H1 (cell line): ENCODE results near the gene CMIP. TPM values are rescaled to one million over a fixed set of nuclear protein-coding genes. Genes with fewer than 3 reads are reported as not detected.
A peak's percentile ranks its signal among the peaks of the same experiment; 100 is the strongest.

Experiments
- CTCF ChIA-PET: fragments of 300-600 bp; sonication (Branson Sonifier 250); formaldehyde crosslinking; loops from one replicate; lab custom pipeline; 2021; ENCODE audit not compliant: partially characterized antibody; lab: Charles Lee
- POLR2A ChIA-PET: fragments of 300-600 bp; sonication (Branson Sonifier 250); formaldehyde crosslinking; loops from one replicate; lab custom pipeline; 2021; ENCODE audit warnings: inconsistent platforms; ENCODE audit not compliant: partially characterized antibody; lab: Charles Lee
- DNase-seq, 2 experiments: peaks; one replicate each; pipeline versions ENCODE4 v3.0.0 to v3.0.0-alpha.2; 2010 to 2022; ENCODE audit warnings: low spot score in 2 of 2, low read depth in 1 of 2, mixed read lengths in 1 of 2
- FAIRE-seq: peaks from 2 replicates; lab custom pipeline; 2011; peaks lifted over from hg19 to GRCh38; lab: Jason Lieb, UNC
- H2AFZ ChIP-seq: 2 replicates; pipeline ENCODE4 v1.8.1; 2012; ENCODE audit warnings: low read length, inconsistent platforms
- H2AK5ac ChIP-seq: 2 replicates; pipeline ENCODE4 v1.6.1; 2013; ENCODE audit warnings: low read depth, low read length
- H2BK120ac ChIP-seq: replicated peaks from 2 replicates; pipeline ENCODE3; 2013; ENCODE audit warnings: low read depth, low read length, inconsistent platforms
- H2BK12ac ChIP-seq: 2 replicates; pipeline ENCODE4 v1.6.1; 2013; ENCODE audit warnings: low read depth, low read length
- H2BK15ac ChIP-seq: 2 replicates; pipeline ENCODE4 v1.6.1; 2013; ENCODE audit warnings: low read length
- H2BK20ac ChIP-seq: 2 replicates; pipeline ENCODE4 v1.6.1; 2013; ENCODE audit warnings: low read length
- H2BK5ac ChIP-seq: 2 replicates; pipeline ENCODE4 v1.6.1; 2013; ENCODE audit warnings: low read depth, low read length
- H3K14ac ChIP-seq: 2 replicates; pipeline ENCODE4 v1.6.1; 2013; ENCODE audit warnings: inconsistent platforms; ENCODE audit not compliant: insufficient read length
- H3K18ac ChIP-seq: 2 replicates; pipeline ENCODE4 v1.6.1; 2013; ENCODE audit warnings: low read length; ENCODE audit errors: extremely low read depth
- H3K23ac ChIP-seq: 2 replicates; pipeline ENCODE4 v1.6.1; 2013; ENCODE audit warnings: inconsistent platforms; ENCODE audit not compliant: insufficient read length
- H3K23me2 ChIP-seq: 2 replicates; pipeline ENCODE4 v1.6.1; 2013; ENCODE audit warnings: low read depth, low read length
- H3K27ac ChIP-seq: 2 replicates; pipeline ENCODE4 v1.6.1; 2011; ENCODE audit warnings: low read depth, low read length, inconsistent platforms
- H3K27me3 ChIP-seq, 4 experiments: replicated peaks in 1 of 4; 1 replicate in 1 of 4; 2 replicates in 3 of 4; pipeline versions ENCODE4 v1.6.1 to v1.8.1; 2011 to 2013; ENCODE audit warnings: low read length in 3 of 4, mild to moderate bottlenecking in 3 of 4, inconsistent platforms in 2 of 4, mixed read lengths in 2 of 4, moderate library complexity in 1 of 4; ENCODE audit not compliant: control insufficient read depth in 3 of 4, insufficient read depth in 3 of 4; ENCODE audit errors: extremely low read depth in 1 of 4
- H3K36me3 ChIP-seq, 4 experiments: 2 replicates each; pipeline versions ENCODE4 v1.6.1 to v1.8.1; 2011 to 2013; ENCODE audit warnings: mild to moderate bottlenecking in 4 of 4, low read length in 3 of 4, moderate library complexity in 2 of 4, control low read depth in 1 of 4, inconsistent platforms in 1 of 4; ENCODE audit not compliant: insufficient read depth in 4 of 4, control insufficient read depth in 2 of 4
- H3K4ac ChIP-seq: replicated peaks from 2 replicates; pipeline ENCODE3; 2013; ENCODE audit warnings: low read length, low read depth, mixed read lengths, inconsistent platforms; ENCODE audit not compliant: insufficient read length
- H3K4me1 ChIP-seq, 4 experiments: replicated peaks in 1 of 4; 1 replicate in 1 of 4; 2 replicates in 3 of 4; pipeline versions ENCODE4 v1.6.1 to v1.8.1; 2011 to 2013; ENCODE audit warnings: low read length in 3 of 4, inconsistent platforms in 2 of 4, mixed read lengths in 1 of 4; ENCODE audit not compliant: insufficient read depth in 4 of 4, control insufficient read depth in 3 of 4
- H3K4me2 ChIP-seq, 2 experiments: 2 replicates each; pipeline versions ENCODE4 v1.6.1 to v1.8.1; 2011 to 2013; ENCODE audit warnings: low read depth in 2 of 2, low read length in 2 of 2, control low read depth in 1 of 2, inconsistent platforms in 1 of 2, mild to moderate bottlenecking in 1 of 2; ENCODE audit not compliant: insufficient read depth in 1 of 2
- H3K4me3 ChIP-seq, 4 experiments: fragments of 200-600, 300-600 bp in 1 of 4; sonication (generic), shearing (Covaris generic), sonication (Bioruptor Twin) in 1 of 4; 2 replicates each; pipeline versions ENCODE4 v1.5.1 to v1.8.1; 2011 to 2016; ENCODE audit warnings: low read length in 4 of 4, low read depth in 3 of 4, control low read depth in 2 of 4, inconsistent platforms in 2 of 4, mild to moderate bottlenecking in 2 of 4, mixed read lengths in 1 of 4, moderate library complexity in 1 of 4; ENCODE audit not compliant: insufficient read depth in 2 of 4; ENCODE audit errors: extremely low read depth in 1 of 4
- H3K56ac ChIP-seq: replicated peaks from 2 replicates; pipeline ENCODE3; 2013; ENCODE audit warnings: low read depth, mild to moderate bottlenecking, mixed read lengths, low read length, inconsistent platforms; ENCODE audit not compliant: insufficient read length
- H3K79me1 ChIP-seq: 2 replicates; pipeline ENCODE4 v1.6.1; 2013; ENCODE audit warnings: low read depth, low read length, control low read depth
- H3K79me2 ChIP-seq, 2 experiments: 2 replicates each; pipeline versions ENCODE4 v1.6.1 to v1.8.1; 2012 to 2013; ENCODE audit warnings: low read length in 2 of 2, mild to moderate bottlenecking in 2 of 2, inconsistent platforms in 1 of 2; ENCODE audit not compliant: insufficient read depth in 2 of 2, control insufficient read depth in 1 of 2
- H3K9ac ChIP-seq, 4 experiments: replicated peaks in 1 of 4; 1 replicate in 1 of 4; 2 replicates in 3 of 4; pipeline versions ENCODE4 v1.6.1 to v1.8.1; 2011 to 2013; ENCODE audit warnings: low read depth in 3 of 4, low read length in 3 of 4, control low read depth in 2 of 4, mild to moderate bottlenecking in 2 of 4, moderate library complexity in 2 of 4, inconsistent platforms in 1 of 4; ENCODE audit errors: extremely low read depth in 1 of 4
- H3K9me3 ChIP-seq, 2 experiments: 2 replicates each; pipeline versions ENCODE4 v1.6.1 to v1.8.1; 2012 to 2013; ENCODE audit warnings: mild to moderate bottlenecking in 2 of 2, moderate library complexity in 2 of 2, control low read depth in 1 of 2, inconsistent platforms in 1 of 2, low read depth in 1 of 2, low read length in 1 of 2, mixed read lengths in 1 of 2; ENCODE audit not compliant: insufficient read depth in 2 of 2
- H4K20me1 ChIP-seq, 2 experiments: replicated peaks in 1 of 2; 2 replicates each; pipeline versions ENCODE3 to v1.8.1; 2011 to 2013; ENCODE audit warnings: inconsistent platforms in 2 of 2, low read length in 2 of 2, mild to moderate bottlenecking in 1 of 2; ENCODE audit not compliant: insufficient read depth in 2 of 2, control insufficient read depth in 1 of 2
- H4K5ac ChIP-seq: 2 replicates; pipeline ENCODE4 v1.6.1; 2013; ENCODE audit warnings: low read length, low read depth, mixed read lengths, inconsistent platforms; ENCODE audit not compliant: insufficient read length
- H4K8ac ChIP-seq: 2 replicates; pipeline ENCODE4 v1.8.0; 2013; ENCODE audit warnings: mild to moderate bottlenecking, moderate library complexity, low read length, inconsistent platforms; ENCODE audit not compliant: insufficient read depth; ENCODE audit errors: extremely low read depth
- H4K91ac ChIP-seq: replicated peaks from 2 replicates; pipeline ENCODE3; 2013; ENCODE audit warnings: low read length, mixed read lengths, inconsistent platforms; ENCODE audit not compliant: insufficient read length
- ATF2 ChIP-seq: IDR thresholded peaks from 2 replicates; pipeline ENCODE4 v1.6.1; 2012; ENCODE audit warnings: low read length, inconsistent platforms
- GTF2F1 ChIP-seq: IDR thresholded peaks from 2 replicates; pipeline ENCODE4 v1.6.1; 2012; ENCODE audit warnings: low read depth, low read length, improper control_type of control experiment, borderline replicate concordance
- JUN ChIP-seq: IDR thresholded peaks from 2 replicates; pipeline ENCODE4 v1.6.1; 2011; ENCODE audit warnings: low read depth, mild to moderate bottlenecking, improper control_type of control experiment, low read length
- NRF1 ChIP-seq: IDR thresholded peaks from 2 replicates; pipeline ENCODE4 v1.6.1; 2011; ENCODE audit warnings: mild to moderate bottlenecking, low read depth, low read length, improper control_type of control experiment
- SIX5 ChIP-seq: IDR thresholded peaks from 2 replicates; pipeline ENCODE4 v1.6.1; 2011; ENCODE audit warnings: mild to moderate bottlenecking, low read depth, low read length
- SRF ChIP-seq: IDR thresholded peaks from 2 replicates; pipeline ENCODE4 v1.6.1; 2011; ENCODE audit warnings: mild to moderate bottlenecking, low read depth, low read length, moderate library complexity
- SUZ12 ChIP-seq: fragments of 200-600 bp; sonication (generic); IDR thresholded peaks from 2 replicates; pipeline ENCODE4 v1.6.1; 2012; ENCODE audit warnings: mild to moderate bottlenecking, inconsistent platforms, low read length, moderate library complexity, mixed read lengths
- TBP ChIP-seq: IDR thresholded peaks from 2 replicates; pipeline ENCODE4 v1.6.1; 2011; ENCODE audit warnings: low read depth, low read length, improper control_type of control experiment
- TCF12 ChIP-seq: IDR thresholded peaks from 2 replicates; pipeline ENCODE4 v1.6.1; 2011; ENCODE audit warnings: low read depth, mild to moderate bottlenecking, low read length
- USF2 ChIP-seq: IDR thresholded peaks from 2 replicates; pipeline ENCODE4 v1.6.1; 2011; ENCODE audit warnings: low read length, improper control_type of control experiment
- YY1 ChIP-seq: IDR thresholded peaks from 2 replicates; pipeline ENCODE4 v1.6.1; 2011; ENCODE audit warnings: low read depth, mild to moderate bottlenecking, low read length
- WGBS, 2 experiments: shearing (Covaris generic) in 1 of 2; methylation state at CpG; one replicate each; pipeline versions ENCODE4 v1.1.6 to v1.1.7; 2013 to 2015; ENCODE audit warnings: low lambda C conversion rate in 2 of 2, mixed read lengths in 2 of 2, inconsistent platforms in 1 of 2, low coverage in 1 of 2, missing lambda C conversion rate in 1 of 2; ENCODE audit not compliant: insufficient replicate concordance in 2 of 2, insufficient coverage in 1 of 2, insufficient read length in 1 of 2; ENCODE audit errors: extremely low coverage in 1 of 2, missing lambda C conversion rate in 1 of 2; 5-methylcytosine and 5-hydroxymethylcytosine counted together
- polyA plus RNA-seq, 7 experiments: library from polyadenylated mRNA; depleted of rRNA in 3 of 7; stranded (reverse) in 5 of 7; unstranded in 2 of 7; fragments of >200 nt in 5 of 7; fragments of 200-250 nt in 2 of 7; gene quantifications; 1 replicate in 5 of 7; 2 replicates in 1 of 7; 4 replicates in 1 of 7; pipeline versions ENCODE4 v1.2.1 to v1.2.3, GENCODE V29; 2011 to 2013; ENCODE audit warnings: missing spikeins in 2 of 7, mixed read lengths in 2 of 7
- total RNA-seq: library from RNA; stranded (reverse); fragmentation: NEBNext Ultra II Directional; extraction: Animal tissue kit (Norgen Biotek cat#: 25700); gene quantifications from 2 replicates; pipeline ENCODE4 v1.2.1, GENCODE V29; 2021

Gene CMIP
- total and polyA plus RNA-seq, 2 of the 8 experiments (the other 6 are each of a cell fraction or from before 2014, with no cell fraction given): 7.9 to 53.2 TPM

GRCh38 chr16:81665588-81665987, 221.0 kb downstream of the CMIP start:
- 75% methylated on average over 4 of the region's 4 CpGs; no CpG with 5 or more reads in 1 of the 2 experiments for WGBS, 2 experiments
- Histone ChIP-seq H3K23me2 (peaks cover 3% of the 10 kb centered on the region; the same call in 1 of the 2 replicates), H3K79me2 (no peaks in the 10 kb centered on the region), H3K23ac (no peak overlapping the region), H3K9me3 (no peaks in the 10 kb centered on the region), H2BK20ac (no peak overlapping the region), H2BK5ac (no peak overlapping the region), H4K91ac (no peak overlapping the region), H2BK15ac (no peak overlapping the region), H3K79me1 (no peaks in the 10 kb centered on the region), H3K4ac (no peak overlapping the region), H3K36me3 (peaks cover 0 to 11% (median 0%) of the 10 kb centered on the region in 4 experiments; a peak in 4 of 8 replicates), H3K14ac (no peak overlapping the region), H3K27ac (no peak overlapping the region), H2BK120ac (no peak overlapping the region), H4K20me1 (no peaks in the 10 kb centered on the region), H3K4me3 (no peak overlapping the region), H2AFZ (no peak overlapping the region), H3K56ac (no peak overlapping the region), H3K18ac (no peak overlapping the region), H3K27me3 (no peaks in the 10 kb centered on the region), H2BK12ac (no peak overlapping the region), H4K5ac (no peak overlapping the region), H4K8ac (peak overlapping the region; percentile 7; the same call in 1 of the 2 replicates), H3K4me1 (peaks cover 0 to 7% (median 1%) of the 10 kb centered on the region in 4 experiments; a peak in 2 of 7 replicates), H2AK5ac (no peak overlapping the region), H3K4me2 (no peak overlapping the region), H3K9ac (no peak overlapping the region)
- FAIRE-seq: no peak
- ChIA-PET CTCF (interaction anchor here (1.6 to 1.8 kb wide), 2 partner anchors 12 to 32 kb away, joined by 4 to 5 read pairs; no protein-coding TSS in a partner anchor), POLR2A (no interaction called here)
- no peak for TF ChIP-seq YY1
- TF ChIP-seq NRF1: no peak
- TF ChIP-seq SUZ12: no peak
- no peak for TF ChIP-seq TCF12
- no peak for TF ChIP-seq USF2
- TF ChIP-seq SRF: no peak
- no peak for TF ChIP-seq ATF2
- TF ChIP-seq JUN: no peak
- no peak for TF ChIP-seq SIX5
- TF ChIP-seq GTF2F1: no peak
- TF ChIP-seq TBP: no peak
- no peak for DNase-seq
